Stimulated activated CD8-positive, alpha-beta memory T cell treated with anti-CD3 and anti-CD28 coated beads, Interleukin-4, amount 100 ng/mL, for 4 hours (primary cell): Measurements from ENCODE around the gene TEX22.

Source experiments
- DNase-seq, 2 donors: peaks; one replicate each; pipeline ENCODE4 v3.0.0-alpha.2; 2020; ENCODE audit warnings: low read depth in 2 of 2, low spot score in 1 of 2

The TEX22 gene

DNA sequence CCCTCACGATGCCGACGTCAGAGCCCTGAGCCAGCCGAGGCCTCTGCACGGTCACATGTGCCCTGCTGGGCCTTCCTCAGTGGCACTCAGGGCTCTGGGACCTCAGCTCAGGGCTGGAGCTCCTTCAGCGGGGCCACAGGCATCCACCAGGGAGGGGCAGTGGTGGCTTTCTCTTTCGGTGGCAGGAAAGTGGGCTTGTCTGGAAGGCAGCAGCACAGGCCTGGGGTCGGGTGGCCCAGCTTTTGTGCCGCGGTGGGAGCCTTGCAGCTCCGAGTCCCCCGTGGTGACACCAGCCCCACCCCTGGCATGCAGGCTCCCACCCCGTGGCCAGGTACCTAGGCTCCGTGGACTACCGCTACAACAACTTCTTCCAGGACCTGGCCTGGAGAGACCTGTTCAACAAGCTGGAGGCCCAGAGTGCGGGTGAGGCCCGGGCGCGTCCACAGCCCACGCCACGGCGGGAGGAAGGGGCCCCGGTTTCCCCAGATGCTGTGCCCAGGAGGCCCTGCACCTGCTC, 14.2 kb upstream of the TEX22 start:
- no peak for DNase-seq

DNA sequence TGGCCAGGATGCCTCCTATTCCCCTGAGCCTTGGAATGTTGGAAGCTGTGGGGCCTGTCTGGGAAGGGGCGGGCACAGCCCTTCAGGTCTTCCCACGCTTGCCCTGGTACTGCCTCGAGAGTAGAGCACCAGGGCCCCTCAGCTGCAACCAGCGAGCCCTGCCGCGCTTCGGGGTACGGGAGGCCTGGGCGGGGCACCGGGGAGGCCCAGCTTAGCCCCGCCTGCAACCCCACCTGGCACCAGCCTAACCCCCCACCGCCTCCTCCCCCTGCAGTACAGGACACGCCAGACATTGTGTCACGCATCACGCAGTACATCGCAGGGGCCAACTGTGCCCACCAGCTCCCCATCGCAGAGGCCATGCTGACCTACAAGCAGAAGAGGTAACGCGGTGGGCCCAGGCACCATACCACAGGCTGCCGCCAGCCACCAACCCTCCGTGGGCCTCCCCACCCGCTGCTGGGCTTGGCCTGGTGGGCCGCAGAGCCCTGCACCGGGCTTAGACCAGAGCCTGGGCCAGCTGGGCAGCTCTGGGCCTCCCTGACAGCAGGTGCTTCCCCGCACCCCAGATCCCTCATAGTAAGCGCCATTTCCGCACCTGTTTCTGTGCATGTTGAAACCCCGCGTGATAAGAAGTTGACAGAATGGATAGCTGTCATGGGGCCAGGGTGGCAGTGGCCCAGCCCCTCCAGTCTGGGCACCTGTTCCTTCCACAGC, 13.6 kb upstream of the TEX22 start:
- no peak for DNase-seq

DNA sequence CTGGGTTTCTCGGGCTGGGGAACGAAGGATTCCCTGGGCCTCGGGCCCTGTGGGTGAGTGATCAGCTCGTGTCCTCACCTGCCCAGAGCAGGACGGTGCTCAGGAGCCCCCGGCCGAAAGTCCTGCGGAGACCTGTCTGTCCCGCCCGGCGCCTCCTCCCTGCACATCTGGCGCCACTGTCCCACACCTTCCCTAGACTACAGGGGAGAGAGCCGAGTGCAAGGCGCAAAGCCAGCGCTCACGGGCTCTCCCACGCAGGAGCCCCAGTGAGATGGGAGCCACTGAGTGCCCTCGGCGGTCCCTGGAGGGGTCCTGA, 13.1 kb upstream of the TEX22 start:
- DNase-seq, result no peak

DNA sequence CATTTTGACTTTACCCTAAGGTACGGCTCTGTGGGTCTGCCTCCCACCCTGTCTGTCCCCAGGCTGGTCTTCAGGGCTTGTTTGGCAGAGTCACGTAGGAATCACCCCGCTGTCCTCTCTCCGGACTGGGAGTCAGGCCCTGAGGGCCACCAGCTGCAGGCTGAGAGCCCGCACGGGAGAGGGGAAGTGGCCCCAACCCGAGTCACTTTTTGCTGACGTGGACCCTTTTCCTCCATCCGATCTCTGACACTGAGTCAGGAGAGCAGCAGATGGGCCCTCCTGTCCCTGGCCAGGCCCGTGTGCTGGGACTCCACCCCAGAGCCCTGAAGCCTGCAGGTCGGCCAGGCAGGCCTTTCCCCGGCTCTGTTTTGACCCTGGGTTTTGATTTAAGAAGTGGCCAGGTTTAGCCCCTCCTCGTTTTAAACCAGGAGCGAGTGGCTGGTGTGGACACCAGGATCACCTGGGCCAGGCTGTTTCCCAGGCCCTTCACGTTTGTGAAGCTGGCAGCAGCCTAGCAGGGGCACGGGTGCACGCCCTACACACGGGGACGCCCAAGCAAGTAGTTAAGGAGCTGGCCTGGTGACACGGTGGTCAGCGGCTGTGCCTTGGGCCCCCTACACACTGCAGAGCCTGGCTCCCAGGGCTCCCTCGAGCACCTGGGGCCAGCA, 12.5 kb upstream of the TEX22 start:
- DNase-seq, result no peak

DNA sequence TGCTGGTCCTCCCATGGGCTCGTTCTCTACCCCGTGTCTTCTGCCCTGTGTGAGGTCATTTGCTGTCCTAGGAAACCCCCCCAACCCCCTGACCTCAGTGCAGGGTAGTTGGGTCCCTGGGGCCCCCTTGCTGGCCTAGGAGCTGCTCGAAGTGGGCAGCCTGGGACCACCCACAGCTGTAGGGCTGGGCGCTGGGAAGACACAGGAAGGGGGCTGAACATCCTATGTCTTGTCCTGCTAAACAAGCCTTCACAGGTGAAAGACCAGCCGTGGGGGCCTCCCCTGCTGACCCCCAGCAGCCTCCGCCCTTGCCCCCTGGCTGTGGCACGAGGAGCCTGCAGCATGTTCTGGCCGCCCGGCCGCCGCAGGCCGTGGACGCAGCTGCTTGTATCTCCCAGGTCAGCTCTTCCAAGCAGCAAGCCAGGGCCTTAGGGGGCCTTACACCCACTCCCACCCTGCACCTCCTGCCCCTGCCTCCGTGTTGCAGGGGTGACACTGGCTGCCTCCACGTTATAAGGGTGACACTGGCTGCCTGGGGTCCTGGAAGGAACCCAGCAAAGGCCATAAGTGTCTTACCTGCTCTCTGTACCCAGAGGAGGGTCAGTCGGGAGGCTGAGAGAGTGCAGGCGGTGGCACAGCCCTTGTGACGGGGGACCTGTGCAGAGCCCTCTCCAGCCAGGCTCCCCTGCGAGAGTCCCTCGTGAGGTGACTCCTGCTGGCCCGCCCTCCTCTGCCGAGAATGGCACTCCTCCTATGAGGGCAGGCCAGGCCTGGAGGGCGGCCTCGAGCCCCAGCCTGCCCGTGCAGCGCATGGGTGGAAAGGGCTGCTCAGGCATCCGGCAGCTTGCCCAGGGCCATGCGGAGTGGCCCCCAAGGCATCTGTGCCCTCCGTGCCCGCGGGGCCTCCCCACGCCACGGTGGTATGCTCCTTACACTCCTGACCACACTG, 11.5 kb upstream of the TEX22 start:
- DNase-seq, result no peak

DNA sequence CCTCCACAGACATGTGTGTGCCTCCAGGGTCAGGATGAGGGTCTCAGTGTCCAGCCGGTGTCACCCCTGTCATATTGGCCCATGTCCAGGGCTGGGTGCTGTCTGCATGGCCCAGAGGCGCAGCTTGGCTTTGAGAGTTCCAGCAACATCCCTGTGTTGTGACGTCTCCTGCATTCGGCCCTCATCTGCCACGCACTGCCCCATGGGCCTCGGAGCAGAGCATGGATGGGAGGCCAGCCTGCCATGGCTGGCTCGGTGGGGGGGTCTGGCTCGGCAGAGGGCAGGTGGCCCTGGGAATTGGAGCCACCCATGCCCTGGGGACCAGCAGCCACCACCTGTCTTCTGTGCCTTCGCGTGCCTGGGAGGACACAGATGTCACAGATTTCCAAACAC, 10.8 kb upstream of the TEX22 start:
- no peak for DNase-seq

DNA sequence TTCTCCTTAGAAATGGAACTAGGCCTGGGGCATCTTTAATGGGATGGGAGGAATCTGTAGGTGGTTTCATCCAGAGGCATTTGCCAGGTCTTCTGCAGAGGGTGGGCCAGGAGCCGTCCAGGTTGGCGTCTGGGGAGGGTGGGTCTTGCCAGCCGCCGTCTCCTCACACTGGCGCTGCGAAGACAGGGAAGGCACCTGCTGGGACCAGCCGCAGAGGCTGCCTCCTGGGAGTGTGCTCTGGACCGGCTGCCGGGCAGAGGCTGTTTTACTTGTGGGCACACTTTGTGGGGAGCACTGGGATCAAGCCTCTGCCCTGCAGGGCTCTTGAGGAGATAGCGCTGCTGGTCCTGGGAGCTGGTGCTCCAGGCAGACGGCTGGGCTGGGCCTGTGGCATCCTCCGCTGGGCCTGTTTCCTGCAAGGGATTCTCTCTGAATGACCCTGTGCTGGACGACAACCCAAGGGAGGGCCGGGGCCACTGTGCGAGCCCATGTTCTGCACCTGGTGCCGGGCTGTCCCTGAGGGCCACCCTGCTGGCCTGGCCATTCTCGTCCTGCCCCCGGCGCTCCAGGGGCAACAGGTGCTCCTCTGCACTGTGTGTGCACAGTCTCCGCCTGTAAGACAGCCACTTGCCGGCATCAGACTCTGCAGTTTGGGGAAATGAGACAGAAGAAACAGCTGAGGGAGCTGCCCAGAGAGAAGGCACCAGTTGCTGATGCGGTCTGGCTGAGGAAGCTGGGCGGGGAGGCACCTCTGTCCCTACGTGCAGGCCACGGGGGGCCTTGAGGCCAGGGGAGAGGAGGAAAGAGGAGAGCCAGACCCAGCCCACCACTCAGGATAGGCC, 10.0 kb upstream of the TEX22 start:
- no peak for DNase-seq

DNA sequence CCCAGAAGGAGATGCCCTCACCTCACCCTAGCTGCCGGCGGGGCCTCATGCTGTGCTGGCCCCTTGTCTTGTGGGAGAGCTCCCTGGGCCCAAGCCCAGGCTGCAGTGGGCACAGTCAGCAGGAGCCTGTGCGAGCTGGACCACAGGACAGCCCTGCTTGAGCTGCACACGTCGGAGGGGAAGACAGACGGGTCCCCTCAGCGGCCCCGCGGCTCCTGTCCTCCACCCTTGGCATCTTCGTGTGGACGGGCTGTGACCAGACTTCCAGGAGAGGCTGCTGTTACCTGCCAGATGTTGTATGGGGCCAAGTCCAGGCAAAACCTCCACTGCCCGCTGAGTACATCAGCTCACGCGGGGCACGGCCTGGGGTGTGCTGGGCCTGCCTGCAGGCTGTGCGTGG, 9.4 kb upstream of the TEX22 start:
- no peak for DNase-seq

DNA sequence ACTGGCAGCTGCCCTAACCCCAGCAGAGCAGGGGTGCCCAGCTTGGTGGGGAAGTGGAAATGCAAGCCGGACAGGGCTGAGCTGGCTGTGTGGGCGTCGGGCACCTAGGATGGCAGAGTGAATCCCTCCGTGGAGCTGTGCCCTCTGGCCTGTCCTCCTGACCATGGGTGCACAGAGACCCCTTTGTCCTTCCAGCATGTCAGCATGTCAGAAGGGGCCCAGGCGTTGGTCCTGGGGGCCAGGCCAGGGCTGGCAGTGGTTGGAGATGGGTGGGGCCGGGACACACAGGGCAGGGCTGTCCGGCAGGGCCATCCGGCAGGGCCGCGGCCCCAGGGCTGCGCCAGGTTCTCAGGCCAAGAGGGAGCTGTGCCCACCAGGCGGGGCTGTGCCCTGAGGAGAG, 8.8 kb upstream of the TEX22 start:
- DNase-seq, result no peak

DNA sequence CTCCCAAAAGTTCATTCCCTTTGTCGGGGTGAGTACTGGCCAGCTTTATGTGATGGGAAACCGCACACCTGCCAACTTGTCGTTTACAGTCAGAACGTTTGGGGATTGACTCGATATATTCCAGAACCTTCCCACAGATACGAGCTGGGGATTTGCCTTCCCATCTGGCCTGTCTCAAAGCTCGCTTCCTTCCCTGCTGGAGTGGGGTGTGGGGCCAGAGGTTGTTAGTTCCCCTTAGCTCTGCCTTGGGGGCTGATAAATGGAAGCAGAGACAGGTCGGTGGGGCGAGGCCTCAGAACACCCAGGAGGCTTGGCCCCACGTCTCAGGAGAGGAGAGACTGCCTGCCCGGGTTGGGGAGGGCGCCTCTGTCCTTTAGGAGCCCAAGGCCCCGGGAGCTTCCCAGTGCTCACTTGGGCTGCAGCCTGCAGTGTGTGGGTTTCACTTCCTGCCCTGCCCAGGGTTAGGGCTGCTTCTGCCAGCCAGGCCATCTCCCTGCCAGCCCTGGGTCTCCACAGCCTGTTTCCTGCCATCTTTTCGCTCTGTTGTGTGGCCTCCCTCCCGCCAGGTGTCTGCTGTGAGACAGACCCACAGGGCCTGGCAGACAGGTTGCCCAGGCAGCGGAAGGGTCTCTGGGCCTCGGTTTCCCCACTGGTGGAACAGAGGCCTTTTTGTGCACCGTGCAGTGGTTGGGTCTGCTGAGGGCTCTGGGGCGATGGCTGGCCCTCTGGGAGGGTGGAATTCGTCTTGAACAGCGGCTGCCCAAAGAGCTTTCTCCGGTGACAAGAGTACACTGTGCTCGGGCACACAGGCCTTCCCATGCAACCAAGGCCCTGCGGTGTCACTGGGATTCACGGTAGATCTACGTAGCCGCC, 8.1 kb upstream of the TEX22 start:
- DNase-seq, result no peak

DNA sequence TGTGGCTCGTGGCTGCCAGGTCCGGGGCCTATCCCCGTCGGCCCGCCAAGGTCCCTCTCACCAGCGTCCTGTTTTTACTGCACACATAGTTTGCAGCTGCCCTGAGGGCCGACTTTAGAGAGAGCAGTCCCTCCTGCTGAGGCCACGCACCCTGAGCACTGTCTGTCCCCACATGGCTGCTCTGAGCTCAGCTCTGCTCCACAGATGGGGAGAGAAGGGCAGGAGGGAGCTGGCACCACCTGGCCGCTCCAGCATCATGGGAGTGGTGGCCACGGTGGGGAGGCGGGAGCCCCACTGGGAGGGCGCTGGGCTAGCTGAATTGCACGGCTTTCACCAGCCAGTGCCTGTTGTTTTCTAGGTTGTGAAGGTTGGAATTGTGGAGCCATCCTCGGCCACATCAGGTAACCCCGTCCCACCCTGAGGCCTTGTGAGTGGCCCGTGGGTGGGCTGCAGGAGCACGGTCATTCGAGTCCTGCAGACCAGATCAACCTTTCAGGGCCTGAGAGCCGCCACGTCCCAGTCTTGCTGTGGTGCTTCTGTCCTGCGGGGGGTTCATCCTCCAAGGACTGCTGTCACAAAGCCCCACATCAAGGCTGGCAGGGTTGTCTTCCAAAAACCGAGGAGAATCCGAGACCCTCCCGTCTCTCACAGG, 7.4 kb upstream of the TEX22 start:
- DNase-seq, result no peak

DNA sequence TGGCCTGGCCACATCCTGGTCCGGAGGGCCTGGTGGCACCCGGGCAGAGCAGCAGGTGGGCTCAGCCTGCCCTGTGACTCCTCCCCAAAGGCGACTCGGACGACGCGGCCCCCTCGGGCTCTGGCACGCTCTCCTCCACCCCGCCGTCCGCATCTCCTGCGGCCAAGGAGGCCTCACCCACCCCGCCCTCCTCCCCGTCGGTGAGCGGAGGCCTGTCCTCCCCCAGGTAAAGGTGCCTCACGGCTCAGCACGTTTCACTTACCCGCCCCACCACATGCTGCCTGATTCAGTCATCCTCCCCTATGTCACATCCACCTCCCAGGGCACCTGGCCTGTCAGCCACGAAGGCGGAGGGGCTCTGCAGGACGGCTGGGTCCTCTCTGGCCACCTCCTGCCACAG, 6.8 kb upstream of the TEX22 start:
- no peak for DNase-seq

DNA sequence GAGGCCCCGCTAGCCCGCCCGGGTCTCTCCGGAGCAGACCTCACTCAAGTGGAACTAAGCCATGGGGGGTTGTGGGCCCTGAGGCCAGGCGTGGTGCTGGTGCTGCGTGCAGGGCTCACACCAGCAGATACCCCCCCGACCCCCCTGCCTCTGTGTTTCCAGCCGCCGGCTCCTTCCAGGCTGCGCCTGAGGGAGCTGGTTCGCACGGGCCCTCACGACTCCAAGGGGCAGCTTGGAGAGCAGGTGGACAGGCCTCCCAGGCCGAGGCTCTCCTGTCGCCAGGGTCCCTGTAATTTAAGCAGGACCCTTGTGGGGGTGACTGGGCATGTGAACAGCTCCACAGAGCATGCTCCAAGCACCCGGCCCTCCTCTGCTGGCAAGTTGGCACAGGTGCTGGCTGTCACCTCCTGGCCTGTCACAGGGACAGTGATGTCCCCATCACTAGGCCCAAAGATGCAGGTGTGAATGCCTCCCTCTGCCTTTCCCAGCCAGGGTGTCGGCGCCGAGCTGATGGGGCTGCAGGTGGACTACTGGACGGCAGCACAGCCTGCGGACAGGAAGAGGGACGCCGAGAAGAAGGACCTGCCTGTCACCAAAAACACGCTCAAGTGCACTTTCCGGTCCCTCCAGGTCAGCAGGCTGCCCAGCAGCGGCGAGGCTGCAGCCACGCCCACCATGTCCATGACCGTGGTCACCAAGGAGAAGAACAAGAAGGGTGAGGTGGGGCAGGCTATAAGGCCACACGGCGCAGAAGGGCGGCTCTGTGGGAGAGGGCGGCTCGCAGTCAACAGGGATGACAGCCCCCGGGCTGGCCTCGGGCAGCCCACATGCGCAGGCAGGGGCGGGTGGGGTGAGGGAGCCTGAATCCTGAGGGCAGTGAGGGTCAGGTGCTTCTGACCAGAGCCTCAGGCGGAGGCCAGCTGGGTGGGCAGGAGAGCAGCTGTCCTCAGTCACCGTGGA, 5.9 kb upstream of the TEX22 start:
- DNase-seq, result no peak

DNA sequence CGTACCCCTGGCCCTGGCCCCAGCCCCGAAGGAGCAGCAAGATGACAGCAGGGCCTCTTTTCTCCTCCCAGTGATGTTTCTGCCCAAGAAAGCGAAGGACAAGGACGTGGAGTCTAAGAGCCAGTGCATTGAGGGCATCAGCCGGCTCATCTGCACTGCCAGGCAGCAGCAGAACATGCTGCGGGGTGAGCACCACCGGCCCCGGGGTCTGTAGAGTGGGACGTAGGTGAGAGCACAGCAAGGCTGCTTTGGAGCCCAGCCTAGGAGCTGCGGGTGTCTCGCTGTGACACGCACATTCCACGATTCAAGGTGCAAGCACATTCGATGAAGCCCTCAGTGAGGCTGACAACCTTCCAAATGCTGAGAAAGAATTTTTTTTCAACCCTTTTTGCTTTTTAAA, 5.2 kb upstream of the TEX22 start:
- no peak for DNase-seq

DNA sequence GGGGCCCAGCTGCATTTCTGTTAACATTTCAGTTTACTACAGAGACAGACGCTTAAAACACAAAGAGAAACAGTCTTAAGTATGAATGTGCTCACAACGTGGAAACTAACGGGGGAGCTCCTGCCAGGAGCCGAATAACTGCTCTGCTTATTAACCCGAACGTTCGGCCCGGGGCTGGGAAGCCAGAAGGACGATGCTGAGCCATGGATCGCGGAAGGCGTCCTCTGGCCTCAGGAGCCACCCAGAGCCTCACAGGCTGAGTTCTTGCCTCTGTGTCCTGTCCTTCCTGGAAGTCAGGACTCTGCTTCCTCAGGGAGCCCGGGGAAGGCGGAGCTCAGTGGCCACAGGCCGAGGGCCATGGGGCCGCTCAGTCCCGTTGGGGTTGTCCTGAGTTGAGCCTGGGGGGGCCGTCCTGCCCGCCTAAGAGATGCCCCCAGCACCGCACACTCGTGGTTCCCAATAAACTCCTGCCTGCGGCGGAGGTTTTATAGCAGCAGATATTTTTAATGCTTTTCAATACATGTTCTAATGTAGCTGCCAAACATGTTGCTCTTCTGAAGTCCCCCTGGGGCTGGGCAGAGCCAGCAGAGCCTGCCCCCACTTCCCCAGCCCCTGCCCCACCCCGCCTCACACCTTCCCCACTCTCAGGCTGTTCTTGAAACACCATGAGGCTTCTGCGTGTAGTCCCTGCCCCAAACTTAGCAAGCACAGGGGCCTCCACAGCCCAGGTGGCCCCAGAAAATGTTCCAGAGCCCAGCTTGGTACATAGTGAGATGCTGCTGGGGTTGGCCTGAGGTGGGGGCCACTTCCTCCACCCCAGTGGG, 3.4 kb upstream of the TEX22 start:
- no peak for DNase-seq

DNA sequence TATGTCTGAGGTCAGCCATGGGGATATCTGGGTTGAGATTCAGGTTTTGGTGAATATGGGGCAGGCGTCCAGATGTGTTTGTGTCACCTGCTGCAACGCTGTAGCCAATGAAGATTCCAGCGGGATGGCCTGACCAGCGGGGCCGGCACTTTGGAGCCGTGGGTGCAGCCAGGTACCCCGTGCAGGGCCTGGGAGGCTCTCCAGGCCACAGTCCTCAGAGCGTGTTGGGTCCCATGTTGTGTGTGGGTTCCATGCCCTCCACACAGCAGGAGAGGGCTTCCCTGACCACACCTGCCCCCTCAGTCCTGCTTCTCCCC, 2.8 kb upstream of the TEX22 start:
- no peak for DNase-seq

DNA sequence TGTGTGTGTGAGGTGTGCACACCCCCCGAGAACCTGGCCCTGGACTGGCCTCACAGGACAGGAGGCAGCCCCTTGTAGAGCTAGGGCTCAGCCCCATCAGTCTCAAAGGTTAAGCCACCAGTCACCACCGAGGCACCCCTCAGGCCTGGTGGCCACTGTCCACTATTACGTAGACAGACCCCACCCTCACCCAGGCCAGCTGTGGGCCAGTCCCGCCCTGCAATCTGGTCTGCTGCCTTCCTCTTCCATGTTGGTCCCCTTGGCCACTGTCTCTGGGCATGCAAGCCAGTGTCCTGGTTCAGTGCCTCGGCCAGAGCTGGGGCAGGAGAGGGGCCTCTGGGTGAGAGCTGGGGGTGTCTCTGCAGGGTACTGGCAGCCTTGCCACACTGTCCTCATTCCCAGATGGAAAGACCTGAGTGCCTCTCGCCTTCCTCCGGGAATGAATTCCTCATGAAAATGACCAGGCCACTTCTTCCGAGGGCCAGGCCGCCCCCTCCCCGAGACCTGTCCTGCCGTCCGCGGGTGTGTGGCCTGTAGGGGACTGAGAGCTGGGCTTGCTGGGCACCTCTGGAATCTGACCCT, 897 bp upstream of the TEX22 start:
- DNase-seq, result no peak
